ENCODE data around the gene NAV2.

The NAV2 gene

DNA sequence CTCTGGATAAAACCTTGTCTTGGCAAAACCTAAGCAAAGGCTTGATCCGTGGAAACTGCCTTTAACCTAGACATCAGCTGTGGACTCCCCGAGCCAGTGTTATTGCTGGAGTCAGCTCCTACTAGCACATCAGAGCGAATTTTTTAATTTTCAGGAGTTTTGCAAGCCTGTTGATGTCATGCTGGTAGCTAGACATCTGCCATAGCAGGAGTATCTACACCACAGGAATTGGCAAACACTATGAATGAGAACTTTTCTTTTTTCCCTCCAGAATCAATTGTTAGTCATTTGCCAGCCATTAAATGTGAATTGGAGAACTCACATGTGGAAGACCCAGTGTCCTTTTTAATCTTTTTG lies 201.2 kb downstream of the NAV2 start:
- H3K4me3 ChIP-seq (ENCODE audit: low read length) = no peak overlapping the region
- DNase-seq (ENCODE audit: low read depth) = no peak
- TF ChIP-seq, protein P1, sequence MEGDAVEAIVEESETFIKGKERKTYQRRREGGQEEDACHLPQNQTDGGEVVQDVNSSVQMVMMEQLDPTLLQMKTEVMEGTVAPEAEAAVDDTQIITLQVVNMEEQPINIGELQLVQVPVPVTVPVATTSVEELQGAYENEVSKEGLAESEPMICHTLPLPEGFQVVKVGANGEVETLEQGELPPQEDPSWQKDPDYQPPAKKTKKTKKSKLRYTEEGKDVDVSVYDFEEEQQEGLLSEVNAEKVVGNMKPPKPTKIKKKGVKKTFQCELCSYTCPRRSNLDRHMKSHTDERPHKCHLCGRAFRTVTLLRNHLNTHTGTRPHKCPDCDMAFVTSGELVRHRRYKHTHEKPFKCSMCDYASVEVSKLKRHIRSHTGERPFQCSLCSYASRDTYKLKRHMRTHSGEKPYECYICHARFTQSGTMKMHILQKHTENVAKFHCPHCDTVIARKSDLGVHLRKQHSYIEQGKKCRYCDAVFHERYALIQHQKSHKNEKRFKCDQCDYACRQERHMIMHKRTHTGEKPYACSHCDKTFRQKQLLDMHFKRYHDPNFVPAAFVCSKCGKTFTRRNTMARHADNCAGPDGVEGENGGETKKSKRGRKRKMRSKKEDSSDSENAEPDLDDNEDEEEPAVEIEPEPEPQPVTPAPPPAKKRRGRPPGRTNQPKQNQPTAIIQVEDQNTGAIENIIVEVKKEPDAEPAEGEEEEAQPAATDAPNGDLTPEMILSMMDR (IDR thresholded peaks at IDR 0.05; ENCODE audit: insufficient read depth, low read depth, low read length, missing control alignments) = no peak

DNA sequence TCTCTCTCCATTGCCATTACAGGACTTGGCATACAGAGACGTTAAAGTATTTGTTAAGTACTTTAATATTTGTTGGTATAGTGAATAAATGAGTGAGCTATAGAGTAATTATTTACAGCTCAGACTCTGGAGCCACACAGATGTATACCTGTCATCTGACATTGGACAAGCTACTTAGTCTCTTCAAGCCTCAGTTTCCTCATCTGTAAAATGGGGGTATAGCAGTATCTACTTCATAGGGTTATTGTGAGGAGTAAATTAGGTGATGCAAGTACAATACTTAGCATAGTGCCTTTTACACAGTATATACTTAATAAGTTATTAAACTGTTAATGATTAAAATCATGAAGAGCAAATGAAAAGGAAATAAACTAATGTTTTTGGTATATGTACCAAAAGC lies 203.2 kb downstream of the NAV2 start:
- H3K4me3 ChIP-seq (ENCODE audit: low read length) = no peak overlapping the region
- DNase-seq (ENCODE audit: low read depth) = no peak
- TF ChIP-seq, protein P1 (IDR thresholded peaks at IDR 0.05; ENCODE audit: insufficient read depth, low read depth, low read length, missing control alignments) = no peak

DNA sequence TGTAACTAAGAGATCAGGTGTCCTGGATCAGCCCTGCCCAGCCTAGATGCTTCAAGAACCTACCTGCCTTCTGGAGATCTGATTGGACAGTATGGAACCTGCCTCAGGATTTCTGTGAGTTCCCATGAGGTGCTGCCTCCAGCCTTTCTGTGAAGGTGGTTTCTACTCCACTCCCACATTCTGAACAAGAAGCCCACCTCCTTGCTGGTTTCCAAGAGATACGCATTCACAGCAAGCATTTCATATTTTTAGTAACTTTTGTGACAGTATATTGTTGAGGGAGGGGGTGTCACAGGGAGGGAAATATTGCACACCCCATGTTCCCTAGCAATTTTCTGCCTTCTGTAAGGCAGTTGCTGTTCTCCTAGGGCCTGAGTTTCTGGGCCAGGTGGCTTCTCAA lies 204.4 kb downstream of the NAV2 start:
- DNase-seq (ENCODE audit: low read depth) = no peak
- no peak overlapping the region for H3K4me3 ChIP-seq (ENCODE audit: low read length)
- TF ChIP-seq, protein P1 (IDR thresholded peaks at IDR 0.05; ENCODE audit: insufficient read depth, low read depth, low read length, missing control alignments) = no peak

DNA sequence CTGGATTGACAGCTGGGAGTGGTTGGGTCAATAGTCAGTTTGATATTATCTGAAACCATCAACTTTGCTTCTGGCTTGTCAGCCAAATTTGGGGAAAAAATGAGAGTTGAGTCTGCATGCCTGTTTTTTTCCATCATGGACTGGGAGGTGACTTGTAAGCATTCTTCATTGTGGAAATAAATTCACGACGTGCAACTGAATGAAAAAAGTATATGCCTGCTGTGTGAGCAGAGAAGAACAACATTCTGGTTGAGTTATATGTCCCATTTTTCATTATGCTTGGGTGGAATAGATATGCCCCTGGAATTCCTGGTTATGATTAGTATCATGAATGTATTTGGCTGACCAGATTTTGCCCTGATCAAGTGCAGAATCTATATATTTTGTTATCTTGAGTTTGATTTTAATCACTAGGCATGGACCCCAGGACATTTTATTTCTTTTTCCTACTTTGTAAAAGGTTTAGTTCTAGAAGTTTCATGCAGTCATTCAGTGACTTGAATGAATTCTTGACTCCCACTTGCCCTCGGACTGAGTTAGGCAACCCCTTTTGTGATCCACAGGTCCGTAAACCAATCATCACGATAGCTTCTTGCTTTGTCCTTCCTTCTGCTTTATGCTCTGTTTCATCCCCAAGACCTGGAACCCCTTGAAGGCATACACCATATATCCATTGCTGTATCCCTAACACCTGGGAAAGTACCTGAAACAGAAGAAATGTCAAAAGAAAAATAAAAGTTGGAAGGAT lies 205.8 kb downstream of the NAV2 start:
- no peak for DNase-seq (ENCODE audit: low read depth)
- no peak overlapping the region for H3K4me3 ChIP-seq (ENCODE audit: low read length)
- TF ChIP-seq, protein P1 (IDR thresholded peaks at IDR 0.05; ENCODE audit: insufficient read depth, low read depth, low read length, missing control alignments) = no peak

DNA sequence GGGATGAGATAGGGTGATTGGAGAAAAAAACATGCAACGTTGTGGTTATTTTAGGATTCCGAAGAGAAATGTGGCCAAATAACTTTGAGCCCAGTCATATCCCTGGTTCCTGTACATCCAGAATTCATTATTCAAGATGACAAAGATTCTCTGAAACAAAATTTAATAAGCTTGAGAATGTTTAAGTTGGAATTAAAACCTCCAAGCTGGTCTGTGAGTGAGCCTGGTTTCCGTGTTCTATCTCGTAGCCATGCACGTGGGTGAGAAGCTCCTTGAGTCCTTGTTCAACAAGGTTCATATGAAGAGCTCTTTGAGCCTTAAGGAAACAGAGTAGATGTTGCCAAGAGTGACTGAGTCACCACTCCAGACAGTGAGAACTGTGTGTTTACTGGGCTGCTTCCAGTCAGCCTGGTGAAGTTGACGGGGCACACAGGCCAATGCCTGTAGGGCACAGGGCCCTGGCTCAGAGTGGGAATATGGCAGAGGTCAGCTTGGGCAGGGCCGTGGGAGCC lies 206.5 kb downstream of the NAV2 start:
- peak; percentile 86 for DNase-seq (ENCODE audit: low read depth)
- TF ChIP-seq, protein P1 (IDR thresholded peaks at IDR 0.05; ENCODE audit: insufficient read depth, low read depth, low read length, missing control alignments) = no peak
- H3K4me3 ChIP-seq (ENCODE audit: low read length) = no peak overlapping the region

DNA sequence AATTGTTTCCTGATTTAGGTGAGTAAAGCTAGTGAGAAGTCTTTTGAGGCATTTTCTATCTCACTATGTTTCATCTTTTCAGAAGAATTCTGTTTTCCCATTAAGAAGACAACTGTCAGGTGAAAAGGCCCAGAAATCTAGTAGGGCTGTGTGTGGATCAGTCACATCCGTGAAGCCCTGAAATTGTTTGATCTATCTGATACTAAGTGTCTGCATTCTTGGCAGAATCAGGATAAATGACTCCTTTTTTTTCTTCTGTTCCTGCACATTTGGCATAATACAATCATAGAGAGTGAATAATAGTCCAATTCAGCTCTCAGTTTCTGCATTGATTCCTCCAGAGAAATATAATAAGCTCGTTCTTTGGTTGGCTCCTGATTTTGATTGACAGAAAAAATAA lies 208.3 kb downstream of the NAV2 start:
- no peak overlapping the region for H3K4me3 ChIP-seq (ENCODE audit: low read length)
- no peak for DNase-seq (ENCODE audit: low read depth)
- TF ChIP-seq, protein P1 (IDR thresholded peaks at IDR 0.05; ENCODE audit: insufficient read depth, low read depth, low read length, missing control alignments) = no peak
